Measurements from ENCODE around the gene TSPAN9.

Gene TSPAN9

GRCh38 chr12:3134526-3135135 lies 57.5 kb downstream of the TSPAN9 start:
- Histone ChIP-seq H3K4me3 (ENCODE audit: low read depth, low read length) (no peak overlapping the region), H3K27me3 (ENCODE audit: control insufficient read depth, insufficient read depth, low read length) (no peaks in the 10 kb centered on the region), H3K9ac (ENCODE audit: low read depth, low read length) (no peak overlapping the region), H3K4me1 (ENCODE audit: control insufficient read depth, insufficient read depth, low read length) (peaks cover 5% of the 10 kb centered on the region), H3K36me3 (ENCODE audit: control insufficient read depth, insufficient read depth, low read length) (no peaks in the 10 kb centered on the region), H3K9me3 (ENCODE audit: control insufficient read depth, insufficient read depth, low read length) (no peaks in the 10 kb centered on the region)

- no peak overlapping the region for H3K4me3 ChIP-seq (ENCODE audit: low read depth, low read length)
- H3K36me3 ChIP-seq (ENCODE audit: control insufficient read depth, insufficient read depth, low read length), result no peaks in the 10 kb centered on the region
- peaks cover 5% of the 10 kb centered on the region for H3K4me1 ChIP-seq (ENCODE audit: control insufficient read depth, insufficient read depth, low read length)
- no peaks in the 10 kb centered on the region for H3K9me3 ChIP-seq (ENCODE audit: control insufficient read depth, insufficient read depth, low read length)
- H3K9ac ChIP-seq (ENCODE audit: low read depth, low read length), result no peak overlapping the region
- H3K27me3 ChIP-seq (ENCODE audit: control insufficient read depth, insufficient read depth, low read length), result no peaks in the 10 kb centered on the region
Measured at GRCh38 chr12:3135522-3136461, 58.6 kb downstream of the TSPAN9 start.

DNA sequence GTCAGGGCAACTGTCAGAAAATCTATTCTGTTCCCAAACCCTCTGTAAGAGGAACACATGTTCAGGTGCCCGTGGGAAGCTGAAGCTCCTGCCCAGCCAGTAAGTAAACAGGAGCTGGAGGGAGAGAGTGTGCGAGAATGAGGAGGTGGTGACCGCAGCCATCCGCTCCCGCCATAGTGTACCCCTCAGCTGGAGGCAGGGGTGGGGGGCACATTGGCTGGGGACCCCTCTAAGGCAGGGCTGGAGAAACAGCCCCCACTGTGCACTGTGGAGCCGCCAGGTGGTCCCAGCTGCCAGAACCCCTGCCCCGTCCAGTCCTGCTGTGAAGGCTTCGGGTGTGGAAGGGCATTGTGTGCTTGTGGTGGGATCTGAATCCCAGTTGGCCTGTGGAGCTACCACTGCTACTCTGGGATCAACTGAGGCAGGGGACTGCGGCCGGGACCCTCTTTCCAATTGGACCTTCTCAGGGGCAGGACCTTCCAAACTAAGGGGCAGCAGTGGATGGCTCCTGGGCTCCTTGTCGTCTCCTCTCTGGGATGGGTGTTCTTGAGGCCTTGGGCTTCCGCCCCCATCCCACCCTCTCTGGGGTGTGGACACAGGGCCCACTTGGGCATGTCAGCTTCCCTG lies 59.6 kb downstream of the TSPAN9 start:
- no peaks in the 10 kb centered on the region for H3K9me3 ChIP-seq (ENCODE audit: control insufficient read depth, insufficient read depth, low read length)
- no peak overlapping the region for H3K9ac ChIP-seq (ENCODE audit: low read depth, low read length)
- H3K4me3 ChIP-seq (ENCODE audit: low read depth, low read length), result no peak overlapping the region
- H3K4me1 ChIP-seq (ENCODE audit: control insufficient read depth, insufficient read depth, low read length), result peaks cover 5% of the 10 kb centered on the region
- no peaks in the 10 kb centered on the region for H3K36me3 ChIP-seq (ENCODE audit: control insufficient read depth, insufficient read depth, low read length)
- no peaks in the 10 kb centered on the region for H3K27me3 ChIP-seq (ENCODE audit: control insufficient read depth, insufficient read depth, low read length)

GRCh38 chr12:3137268-3137781 lies 60.1 kb downstream of the TSPAN9 start:
- Histone ChIP-seq H3K9ac (ENCODE audit: low read depth, low read length) (no peak overlapping the region), H3K36me3 (ENCODE audit: control insufficient read depth, insufficient read depth, low read length) (no peaks in the 10 kb centered on the region), H3K4me1 (ENCODE audit: control insufficient read depth, insufficient read depth, low read length) (peaks cover 5% of the 10 kb centered on the region), H3K4me3 (ENCODE audit: low read depth, low read length) (no peak overlapping the region), H3K9me3 (ENCODE audit: control insufficient read depth, insufficient read depth, low read length) (no peaks in the 10 kb centered on the region), H3K27me3 (ENCODE audit: control insufficient read depth, insufficient read depth, low read length) (no peaks in the 10 kb centered on the region)

GRCh38 chr12:3137814-3138445 lies 60.8 kb downstream of the TSPAN9 start:
- H3K4me1 ChIP-seq (ENCODE audit: control insufficient read depth, insufficient read depth, low read length), result peaks cover 5% of the 10 kb centered on the region
- H3K36me3 ChIP-seq (ENCODE audit: control insufficient read depth, insufficient read depth, low read length), result no peaks in the 10 kb centered on the region
- no peaks in the 10 kb centered on the region for H3K9me3 ChIP-seq (ENCODE audit: control insufficient read depth, insufficient read depth, low read length)
- H3K9ac ChIP-seq (ENCODE audit: low read depth, low read length), result no peak overlapping the region
- H3K27me3 ChIP-seq (ENCODE audit: control insufficient read depth, insufficient read depth, low read length), result no peaks in the 10 kb centered on the region
- H3K4me3 ChIP-seq (ENCODE audit: low read depth, low read length), result no peak overlapping the region

GRCh38 chr12:3138941-3139511 lies 61.8 kb downstream of the TSPAN9 start:
- Histone ChIP-seq H3K9me3 (ENCODE audit: control insufficient read depth, insufficient read depth, low read length) (no peaks in the 10 kb centered on the region), H3K27me3 (ENCODE audit: control insufficient read depth, insufficient read depth, low read length) (no peaks in the 10 kb centered on the region), H3K4me1 (ENCODE audit: control insufficient read depth, insufficient read depth, low read length) (peaks cover 5% of the 10 kb centered on the region), H3K4me3 (ENCODE audit: low read depth, low read length) (no peak overlapping the region), H3K36me3 (ENCODE audit: control insufficient read depth, insufficient read depth, low read length) (no peaks in the 10 kb centered on the region), H3K9ac (ENCODE audit: low read depth, low read length) (no peak overlapping the region)

DNA sequence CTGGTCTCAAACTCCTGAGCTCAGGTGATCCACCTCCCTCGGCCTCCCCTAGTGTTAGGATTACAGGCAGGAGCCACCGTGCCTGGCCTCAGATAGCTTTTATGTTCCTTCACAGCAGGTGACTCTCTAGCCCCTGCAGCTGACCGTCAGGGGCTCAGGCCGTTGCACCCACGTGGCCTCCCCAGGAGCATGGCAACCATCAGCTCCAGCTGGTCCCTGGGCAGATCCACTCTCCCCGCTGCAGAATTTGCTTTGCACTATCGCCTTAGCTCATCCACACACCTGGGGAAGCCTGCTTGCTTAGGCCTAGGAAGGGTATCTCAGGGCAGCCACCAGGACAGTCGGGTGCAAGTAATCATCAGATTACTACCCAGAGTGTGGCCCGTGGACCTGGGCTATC lies 62.6 kb downstream of the TSPAN9 start:
- no peaks in the 10 kb centered on the region for H3K27me3 ChIP-seq (ENCODE audit: control insufficient read depth, insufficient read depth, low read length)
- no peaks in the 10 kb centered on the region for H3K9me3 ChIP-seq (ENCODE audit: control insufficient read depth, insufficient read depth, low read length)
- no peak overlapping the region for H3K9ac ChIP-seq (ENCODE audit: low read depth, low read length)
- peaks cover 5% of the 10 kb centered on the region for H3K4me1 ChIP-seq (ENCODE audit: control insufficient read depth, insufficient read depth, low read length)
- H3K36me3 ChIP-seq (ENCODE audit: control insufficient read depth, insufficient read depth, low read length), result no peaks in the 10 kb centered on the region
- H3K4me3 ChIP-seq (ENCODE audit: low read depth, low read length), result no peak overlapping the region

DNA sequence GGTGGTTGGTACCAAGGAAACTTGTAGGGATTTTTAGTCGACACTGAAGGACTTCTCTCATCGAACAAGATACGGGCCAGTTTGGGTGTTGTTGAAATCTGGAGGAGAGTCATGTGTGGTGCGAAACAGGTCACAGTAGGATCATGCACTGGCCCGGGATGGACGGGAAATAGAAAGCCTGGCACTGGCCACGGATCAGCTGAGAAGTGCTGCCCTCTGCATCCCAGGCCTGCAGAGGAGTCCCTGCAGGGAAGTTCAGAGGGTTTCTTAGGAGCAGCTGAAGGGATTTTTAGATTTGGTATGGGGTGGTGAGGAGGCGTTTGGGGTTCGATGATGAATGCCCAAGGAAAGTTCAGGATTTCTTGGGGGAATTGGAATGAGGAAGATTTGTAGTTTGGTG lies 63.1 kb downstream of the TSPAN9 start:
- H3K9ac ChIP-seq (ENCODE audit: low read depth, low read length), result no peak overlapping the region
- no peaks in the 10 kb centered on the region for H3K27me3 ChIP-seq (ENCODE audit: control insufficient read depth, insufficient read depth, low read length)
- H3K36me3 ChIP-seq (ENCODE audit: control insufficient read depth, insufficient read depth, low read length), result no peaks in the 10 kb centered on the region
- H3K4me1 ChIP-seq (ENCODE audit: control insufficient read depth, insufficient read depth, low read length), result peaks cover 5% of the 10 kb centered on the region
- H3K9me3 ChIP-seq (ENCODE audit: control insufficient read depth, insufficient read depth, low read length), result no peaks in the 10 kb centered on the region
- H3K4me3 ChIP-seq (ENCODE audit: low read depth, low read length), result no peak overlapping the region

GRCh38 chr12:3141339-3142321 lies 64.5 kb downstream of the TSPAN9 start:
- Histone ChIP-seq H3K9ac (ENCODE audit: low read depth, low read length) (no peak overlapping the region), H3K9me3 (ENCODE audit: control insufficient read depth, insufficient read depth, low read length) (no peaks in the 10 kb centered on the region), H3K4me1 (ENCODE audit: control insufficient read depth, insufficient read depth, low read length) (peaks cover 5% of the 10 kb centered on the region), H3K4me3 (ENCODE audit: low read depth, low read length) (no peak overlapping the region), H3K36me3 (ENCODE audit: control insufficient read depth, insufficient read depth, low read length) (no peaks in the 10 kb centered on the region), H3K27me3 (ENCODE audit: control insufficient read depth, insufficient read depth, low read length) (no peaks in the 10 kb centered on the region)

DNA sequence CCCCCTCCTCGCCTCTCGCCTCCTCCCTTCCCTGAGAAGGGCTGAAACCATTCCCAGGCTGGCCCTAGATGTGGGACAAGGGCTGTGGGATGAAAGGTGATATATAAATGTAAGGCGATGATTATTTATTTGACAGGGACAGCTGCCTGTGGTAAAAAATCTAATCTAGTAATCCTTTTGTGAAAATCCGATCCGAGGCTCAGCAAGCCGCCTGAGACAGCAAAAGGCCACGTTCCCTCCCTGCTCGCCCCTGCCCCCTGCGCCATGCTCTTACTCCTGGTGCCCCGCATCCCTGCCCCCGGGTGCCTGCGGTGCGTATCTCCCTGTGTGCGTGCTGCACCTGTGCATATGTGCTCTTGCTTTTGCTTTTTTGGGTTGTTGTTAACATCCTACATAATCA lies 65.2 kb downstream of the TSPAN9 start:
- Histone ChIP-seq H3K27me3 (ENCODE audit: control insufficient read depth, insufficient read depth, low read length) (no peaks in the 10 kb centered on the region), H3K4me3 (ENCODE audit: low read depth, low read length) (no peak overlapping the region), H3K9me3 (ENCODE audit: control insufficient read depth, insufficient read depth, low read length) (no peaks in the 10 kb centered on the region)

More for the DNA sequence above, 65.2 kb downstream of the TSPAN9 start:
- Histone ChIP-seq H3K9ac (ENCODE audit: low read depth, low read length) (no peak overlapping the region), H3K36me3 (ENCODE audit: control insufficient read depth, insufficient read depth, low read length) (no peaks in the 10 kb centered on the region), H3K4me1 (ENCODE audit: control insufficient read depth, insufficient read depth, low read length) (peaks cover 5% of the 10 kb centered on the region)

Data from iPS-15b (cell line).